Measurements from ENCODE around the gene SACM1L. TPM values are rescaled to one million over a fixed set of nuclear protein-coding genes. Genes with fewer than 3 reads are reported as not detected.

SACM1L gene
- polyA plus RNA-seq, 3 donors: 11.6 to 27.0 (median 20.9) TPM

DNA sequence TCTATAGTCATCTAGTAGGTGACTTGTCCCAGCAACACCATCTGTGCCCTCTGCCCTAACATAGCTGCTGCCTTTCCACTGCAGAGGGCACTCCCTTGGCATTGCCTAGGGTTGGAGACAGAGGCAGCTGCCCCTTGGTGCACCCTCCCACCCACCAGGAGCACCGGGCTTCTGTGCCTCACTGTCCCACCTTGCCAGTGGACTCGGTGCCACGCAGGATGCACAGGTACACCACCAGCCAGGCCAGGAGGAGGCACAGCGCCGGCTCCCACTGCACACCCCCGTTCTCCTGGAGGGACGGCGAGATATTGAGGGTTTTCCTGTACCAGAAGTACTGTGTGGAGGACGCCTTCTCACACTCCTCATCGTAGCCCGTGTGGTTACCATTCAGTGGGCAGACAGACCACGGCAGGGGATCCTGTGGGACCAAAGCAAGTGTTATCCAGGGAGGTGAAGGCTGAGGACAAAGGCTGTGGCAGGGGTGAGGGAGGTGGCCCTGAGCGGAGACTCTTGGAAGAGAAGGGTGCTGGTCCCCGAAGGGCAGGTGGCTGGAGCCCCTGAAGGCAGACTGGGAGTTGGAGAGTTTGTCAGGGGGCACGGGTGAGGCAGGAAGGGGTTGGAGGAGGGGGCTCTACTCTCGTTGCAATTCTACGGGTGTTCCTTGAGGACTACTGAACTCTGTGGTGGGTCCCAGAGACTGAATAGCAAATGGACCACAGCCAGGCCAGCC is 86.5 kb downstream of the SACM1L start:
- no peak overlapping the region for H3K27ac ChIP-seq (ENCODE audit: low read depth, low read length)
- WGBS, 3 donors: 87 to 88% (median 88%) methylated on average over 17 of the region's 17 CpGs

DNA sequence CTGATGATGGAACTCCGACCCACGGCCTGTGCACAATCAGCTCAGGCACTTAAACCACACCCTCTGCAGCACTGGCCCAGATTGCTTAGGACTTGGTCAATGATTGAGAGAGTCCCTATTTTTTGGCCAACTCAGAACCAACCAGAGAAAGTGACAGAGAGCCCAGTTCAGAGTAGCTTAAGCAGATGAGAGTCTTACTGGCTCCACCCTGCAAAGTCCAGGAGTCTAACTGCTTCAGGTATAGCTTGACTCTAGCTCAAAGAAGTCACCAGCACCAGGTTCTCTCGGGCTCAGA is 87.1 kb downstream of the SACM1L start:
- 61 to 69% (median 68%) methylated on average over 3 of the region's 3 CpGs for WGBS, 3 donors

DNA sequence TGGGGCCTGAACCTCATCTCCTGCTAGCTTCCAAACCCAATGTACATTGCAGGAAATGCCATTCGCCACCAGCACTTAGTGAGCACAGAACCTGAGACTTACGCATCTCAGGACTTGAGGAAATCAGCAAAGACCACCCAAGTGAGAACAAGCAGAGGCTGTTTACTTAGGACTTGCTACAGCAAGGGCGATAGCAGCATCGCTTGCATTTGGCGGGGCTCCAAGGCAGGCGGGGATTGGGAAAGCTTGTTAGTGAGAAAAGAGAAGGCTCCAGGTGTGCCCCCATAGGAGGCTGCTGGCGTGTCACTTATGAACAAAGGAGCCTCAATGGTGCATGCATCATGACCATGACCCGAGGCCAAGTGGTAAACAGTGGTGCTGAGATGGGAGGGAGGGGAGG is 87.4 kb downstream of the SACM1L start:
- H3K27ac ChIP-seq (ENCODE audit: low read depth, low read length): no peak overlapping the region
- 42 to 80% (median 78%) methylated on average over 8 of the region's 8 CpGs for WGBS, 3 donors

More for the DNA sequence above, 87.1 kb downstream of the SACM1L start:
- H3K27ac ChIP-seq (ENCODE audit: low read depth, low read length): no peak overlapping the region

DNA sequence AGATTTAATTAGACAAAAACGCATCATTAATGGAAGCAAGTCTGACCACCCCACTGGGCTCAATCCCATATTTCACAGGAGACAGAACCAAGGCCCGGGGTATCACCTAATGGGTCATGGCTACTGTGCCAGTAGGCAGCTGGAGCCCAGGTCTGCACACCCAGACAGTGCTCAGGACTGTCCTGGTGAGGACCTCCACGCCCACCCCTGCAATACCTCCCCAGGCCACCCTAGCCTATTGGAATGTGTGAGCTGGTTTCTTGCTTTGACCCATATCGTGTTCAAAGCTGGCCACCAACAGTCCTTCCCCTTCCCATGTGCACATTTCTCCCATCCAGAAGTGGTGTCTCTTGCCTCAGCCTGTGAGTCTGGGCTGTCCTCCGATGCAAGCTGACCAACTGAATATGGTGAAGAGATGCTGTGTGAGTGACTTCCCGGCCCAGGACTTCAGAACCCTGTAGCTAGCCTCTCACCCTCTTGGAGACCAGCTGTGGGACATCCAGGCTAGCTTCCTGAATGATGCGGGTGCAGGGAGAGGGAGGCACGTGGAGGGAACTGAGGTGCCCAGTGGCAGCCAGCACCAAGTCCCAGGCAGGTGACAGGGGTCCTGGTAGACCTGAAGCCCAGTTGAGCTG is 88.0 kb downstream of the SACM1L start:
- 75 to 91% (median 91%) methylated on average over 8 of the region's 8 CpGs for WGBS, 3 donors
- no peak overlapping the region for H3K27ac ChIP-seq (ENCODE audit: low read depth, low read length)

DNA sequence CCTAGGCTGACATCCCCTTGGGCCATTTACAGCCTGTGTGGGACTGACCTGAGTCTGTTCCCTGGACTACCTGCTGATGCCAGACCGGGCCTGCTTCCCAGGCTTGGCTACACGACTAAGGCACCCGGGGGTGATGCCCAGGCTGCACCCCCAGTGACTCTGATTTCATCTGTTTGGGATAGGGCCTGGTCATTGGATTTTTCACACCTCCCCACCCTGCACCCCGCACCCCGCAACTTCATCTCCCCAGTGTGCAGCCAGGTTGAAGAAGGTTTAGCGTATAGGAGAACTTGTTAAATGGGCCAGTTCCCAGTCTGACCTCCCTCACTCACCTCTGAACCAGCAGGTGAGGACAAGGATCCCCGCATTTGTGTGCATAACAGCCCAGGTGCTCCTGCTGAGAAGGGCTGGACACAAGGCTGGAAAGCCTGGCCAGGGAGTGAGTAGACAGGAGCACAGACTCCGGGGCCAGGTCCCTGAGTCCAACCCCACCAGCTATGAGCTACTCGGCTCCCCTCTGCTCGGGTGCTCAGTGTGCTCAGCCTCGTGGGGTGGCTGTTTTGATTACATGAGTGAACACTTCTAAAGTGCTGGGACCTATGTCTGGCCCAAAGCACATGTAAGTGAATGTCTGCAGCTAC is 88.7 kb downstream of the SACM1L start:
- WGBS, 3 donors: 85 to 88% (median 85%) methylated on average over 11 of the region's 11 CpGs
- no peak overlapping the region for H3K27ac ChIP-seq (ENCODE audit: low read depth, low read length)

DNA sequence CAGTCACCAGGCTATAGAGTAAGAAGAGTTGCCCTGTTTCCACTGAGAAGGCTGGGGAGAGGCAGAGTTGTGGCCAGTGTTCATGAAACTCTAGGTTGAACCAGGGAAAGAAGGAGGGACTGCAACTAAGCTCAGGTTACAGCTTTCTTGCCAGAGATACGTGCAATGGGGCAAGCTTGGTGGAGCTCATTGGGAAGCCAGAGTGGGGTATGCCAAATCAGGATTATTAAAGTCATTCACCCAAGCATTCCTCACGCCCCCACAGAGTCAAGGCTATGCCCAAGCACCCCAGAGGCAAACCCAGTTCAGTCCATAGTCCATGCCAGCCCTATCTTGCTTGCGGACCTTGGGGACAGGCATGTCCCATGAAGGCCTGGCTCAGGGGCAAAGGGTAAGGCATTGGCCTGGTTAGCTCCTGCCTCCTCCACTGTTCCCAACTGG is 89.6 kb downstream of the SACM1L start:
- no peak overlapping the region for H3K27ac ChIP-seq (ENCODE audit: low read depth, low read length)
- 47 to 75% (median 62%) methylated on average over 3 of the region's 3 CpGs for WGBS, 3 donors

DNA sequence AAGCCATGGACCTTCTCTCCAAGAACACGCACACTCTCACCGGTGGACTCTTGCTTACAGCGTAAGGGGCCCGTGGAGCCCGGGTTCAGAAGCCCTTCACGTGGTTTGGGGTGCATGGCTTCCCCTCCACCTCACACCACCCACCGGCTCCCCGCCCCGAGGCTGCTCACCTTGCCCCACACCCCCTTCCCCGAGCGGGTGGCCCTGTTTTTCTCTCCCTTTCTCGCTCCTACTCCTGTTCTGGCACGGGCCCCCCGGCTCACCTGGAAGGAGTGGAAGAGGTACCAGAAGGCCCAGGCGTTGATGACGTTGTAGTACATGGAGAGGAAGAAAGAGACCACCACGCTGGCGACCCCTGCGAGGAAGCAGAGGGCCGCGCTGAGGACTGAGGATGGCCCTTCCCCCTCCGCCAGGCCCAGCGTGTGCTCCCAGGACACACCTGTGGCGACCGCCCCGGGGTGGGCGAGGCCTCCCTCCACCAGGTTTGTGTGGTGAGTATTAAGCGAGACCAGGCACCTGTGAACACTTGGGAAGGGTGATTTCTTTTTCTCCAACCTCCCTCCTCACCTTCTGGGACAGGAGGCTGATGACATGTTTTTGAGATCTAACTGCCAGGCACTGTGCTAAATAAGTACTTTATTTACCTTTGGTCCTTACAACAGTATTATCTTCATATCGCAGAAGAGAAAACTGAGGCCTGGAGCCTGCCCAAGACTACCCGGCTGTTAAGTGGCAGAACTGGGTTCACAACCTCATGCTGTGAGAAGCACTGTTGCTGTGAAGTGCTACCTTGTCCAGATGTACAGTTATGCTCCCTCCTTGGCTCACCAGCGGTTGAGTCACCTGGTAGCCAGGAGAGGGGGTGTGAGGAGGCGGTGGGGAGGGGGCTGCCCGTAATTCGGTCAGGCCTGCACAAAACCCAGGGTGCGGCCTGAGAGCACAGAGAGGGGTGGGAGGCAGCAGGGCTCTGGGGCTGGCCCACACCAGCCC is 90.8 kb downstream of the SACM1L start:
- no peak overlapping the region for H3K27ac ChIP-seq (ENCODE audit: low read depth, low read length)
- WGBS, 3 donors: 85 to 91% (median 89%) methylated on average over 33 to 35 of the region's 35 CpGs

DNA sequence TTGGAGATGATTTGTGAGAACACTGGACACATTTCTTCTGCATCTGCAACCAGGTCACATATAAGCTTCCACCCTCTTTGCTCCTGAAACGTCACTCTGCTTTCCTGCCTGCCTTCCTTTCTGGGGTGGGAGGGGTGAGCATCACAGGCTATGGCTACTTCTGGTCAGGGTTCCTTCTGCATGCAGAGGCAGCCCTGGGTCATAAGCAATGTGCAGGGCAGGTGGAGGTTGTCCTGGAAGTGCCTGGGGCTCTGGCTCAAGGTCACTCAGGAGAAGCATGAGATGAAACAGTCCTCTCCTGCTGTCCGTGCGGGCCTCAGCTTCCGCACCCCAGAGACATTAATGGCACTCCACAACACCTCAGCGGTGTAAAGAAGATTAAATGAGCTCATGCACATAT is 92.1 kb downstream of the SACM1L start:
- H3K27ac ChIP-seq (ENCODE audit: low read depth, low read length): no peak overlapping the region
- 74 to 82% (median 75%) methylated on average over 5 of the region's 5 CpGs for WGBS, 3 donors

DNA sequence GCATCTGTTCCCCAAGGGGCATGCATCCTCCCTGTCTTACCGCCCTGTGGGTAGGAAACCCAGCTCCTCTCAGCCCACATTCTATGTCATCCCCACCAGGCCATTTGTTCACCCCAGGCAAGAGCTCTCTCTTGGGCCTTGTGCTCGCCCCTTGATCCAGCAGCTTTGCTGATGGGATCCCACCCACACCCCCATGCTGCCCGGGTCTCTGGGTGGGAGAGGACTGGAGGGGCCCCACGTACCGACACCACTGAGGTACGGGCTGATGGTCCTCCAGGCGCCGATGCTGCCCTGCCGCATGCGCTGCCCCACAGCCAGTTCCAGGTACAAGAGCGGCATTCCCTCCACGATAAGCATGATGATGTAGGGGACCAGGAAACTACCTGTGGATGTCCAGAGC is 92.6 kb downstream of the SACM1L start:
- WGBS, 3 donors: 88 to 95% (median 94%) methylated on average over 12 of the region's 12 CpGs
- no peak overlapping the region for H3K27ac ChIP-seq (ENCODE audit: low read depth, low read length)

DNA sequence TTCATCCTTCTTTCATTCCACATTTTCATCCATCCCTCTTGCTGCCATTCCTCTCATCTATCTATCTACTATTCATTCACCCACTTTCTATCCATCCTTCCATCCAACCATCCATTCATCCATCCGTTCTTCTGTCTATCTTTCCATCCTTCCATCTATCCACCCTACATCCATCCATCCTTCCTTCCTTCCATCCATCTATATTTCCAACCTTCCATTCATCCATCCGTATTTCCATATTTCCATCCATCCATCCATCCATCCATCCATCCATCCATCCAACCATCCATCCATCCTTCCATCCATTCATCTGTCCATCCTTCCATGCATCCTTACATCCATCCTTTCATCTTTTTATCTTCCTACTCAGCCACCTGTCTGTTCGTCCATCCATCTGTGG is 93.2 kb downstream of the SACM1L start:
- no peak overlapping the region for H3K27ac ChIP-seq (ENCODE audit: low read depth, low read length)
- 79 to 87% (median 85%) methylated on average over 3 of the region's 3 CpGs for WGBS, 3 donors

DNA sequence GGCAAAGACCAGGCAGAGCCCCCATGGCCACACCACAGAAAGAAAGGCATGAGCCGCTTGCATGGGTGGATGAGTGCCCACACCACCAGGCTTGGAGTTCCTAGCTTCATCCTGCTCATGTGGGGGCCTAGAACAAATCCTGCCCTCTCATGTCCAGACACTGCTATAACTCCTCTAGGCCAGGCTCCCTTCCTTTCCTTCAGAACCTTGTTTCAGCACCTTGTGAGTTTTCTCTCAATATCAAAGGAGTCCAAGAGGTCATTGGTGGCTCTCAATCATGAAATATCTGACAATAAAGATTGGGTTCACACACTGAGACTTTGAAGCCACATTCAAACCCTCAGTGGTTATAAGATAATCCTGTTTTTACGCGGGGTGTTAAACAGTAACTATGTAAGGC is 94.5 kb downstream of the SACM1L start:
- WGBS, 3 donors: 74 to 96% (median 94%) methylated on average over 3 of the region's 3 CpGs
- H3K27ac ChIP-seq (ENCODE audit: low read depth, low read length): no peak overlapping the region

DNA sequence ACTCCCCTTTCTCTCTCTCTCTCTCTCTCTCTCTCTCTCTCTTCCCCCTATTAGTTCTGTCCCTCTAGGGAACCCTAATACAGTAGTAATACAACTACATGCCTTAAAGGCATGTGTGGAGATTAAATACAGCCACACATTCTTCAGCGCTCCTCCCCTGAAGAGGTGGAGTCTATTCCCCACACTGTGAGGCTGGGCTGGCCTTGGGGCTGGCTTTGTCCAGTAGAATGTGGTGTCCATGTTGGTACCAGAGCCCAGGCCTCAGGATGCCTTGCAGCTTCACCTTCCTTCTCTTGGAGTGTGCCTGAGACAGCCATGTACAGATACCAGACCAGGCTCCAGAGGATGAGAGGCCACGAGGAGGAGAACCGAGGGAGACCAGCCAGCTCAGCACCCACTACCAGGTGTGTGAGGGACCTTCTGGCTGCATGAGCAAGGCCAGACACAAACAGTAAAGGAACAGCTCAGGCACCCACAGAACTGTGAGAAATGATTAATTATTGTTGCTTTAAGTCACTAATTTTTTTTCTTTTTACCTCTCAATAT is 96.5 kb downstream of the SACM1L start:
- 72 to 82% (median 77%) methylated on average over 3 of the region's 3 CpGs for whole genome bisulfite sequencing, 3 donors
- H3K27ac ChIP-seq (ENCODE audit: low read depth, low read length): no peak overlapping the region

DNA sequence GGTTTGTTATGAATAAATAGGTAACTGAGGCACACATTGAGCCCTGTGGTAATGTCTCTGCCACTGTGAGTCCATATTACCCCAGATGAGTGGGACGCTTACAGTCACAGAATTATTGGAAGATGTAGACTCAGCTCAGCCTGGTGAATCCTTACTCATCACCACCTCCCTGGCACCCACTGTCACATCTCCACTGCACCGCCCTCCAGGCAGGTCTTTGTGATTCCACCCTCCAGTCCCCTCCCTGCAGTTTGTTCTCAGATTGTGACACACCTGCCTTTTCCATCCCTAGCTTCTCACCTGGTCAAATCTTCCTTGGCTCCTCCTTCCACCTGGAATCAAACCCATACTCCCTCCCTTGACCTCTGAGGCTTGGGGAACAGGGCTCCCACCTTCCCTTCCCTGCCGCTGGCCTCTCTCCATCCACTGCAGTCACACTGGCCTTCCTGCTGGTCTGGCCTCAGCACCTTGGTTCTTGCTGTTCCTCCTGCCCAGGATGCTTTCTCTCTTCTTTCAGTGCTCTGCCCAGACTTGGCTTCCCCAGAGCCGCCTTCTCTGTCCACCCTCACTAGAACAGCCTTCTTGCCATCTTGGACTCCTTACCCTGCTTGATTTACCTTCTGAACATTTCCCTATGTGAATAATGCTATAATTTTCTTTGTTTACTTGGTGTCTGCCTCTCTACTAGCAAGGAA is 97.8 kb downstream of the SACM1L start:
- H3K27ac ChIP-seq (ENCODE audit: low read depth, low read length): no peak overlapping the region
- WGBS, 3 donors: 66 to 89% (median 87%) methylated on average over 4 of the region's 4 CpGs

DNA sequence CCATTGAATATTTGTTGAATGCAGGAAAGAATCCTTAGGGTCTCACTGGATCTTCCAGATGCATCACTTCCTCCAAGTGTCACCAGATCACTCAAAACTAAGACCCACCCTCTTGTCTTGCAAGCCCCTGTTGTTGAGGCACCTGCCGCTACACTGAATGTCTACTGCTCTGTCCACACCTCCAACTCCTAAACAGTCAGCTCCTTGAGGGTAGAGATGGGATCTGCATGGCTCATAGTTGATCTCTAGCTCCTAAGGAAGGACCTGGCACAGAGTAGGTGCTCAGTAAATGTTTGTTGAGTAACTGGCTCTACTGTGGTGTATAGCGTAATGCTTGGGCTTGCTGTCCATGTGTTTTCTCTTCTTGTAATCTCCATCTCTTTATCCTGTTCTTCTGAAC is 98.4 kb downstream of the SACM1L start:
- H3K27ac ChIP-seq (ENCODE audit: low read depth, low read length): no peak overlapping the region
- 92 to 97% (median 95%) methylated on average over 2 of the region's 2 CpGs for WGBS, 3 donors

DNA sequence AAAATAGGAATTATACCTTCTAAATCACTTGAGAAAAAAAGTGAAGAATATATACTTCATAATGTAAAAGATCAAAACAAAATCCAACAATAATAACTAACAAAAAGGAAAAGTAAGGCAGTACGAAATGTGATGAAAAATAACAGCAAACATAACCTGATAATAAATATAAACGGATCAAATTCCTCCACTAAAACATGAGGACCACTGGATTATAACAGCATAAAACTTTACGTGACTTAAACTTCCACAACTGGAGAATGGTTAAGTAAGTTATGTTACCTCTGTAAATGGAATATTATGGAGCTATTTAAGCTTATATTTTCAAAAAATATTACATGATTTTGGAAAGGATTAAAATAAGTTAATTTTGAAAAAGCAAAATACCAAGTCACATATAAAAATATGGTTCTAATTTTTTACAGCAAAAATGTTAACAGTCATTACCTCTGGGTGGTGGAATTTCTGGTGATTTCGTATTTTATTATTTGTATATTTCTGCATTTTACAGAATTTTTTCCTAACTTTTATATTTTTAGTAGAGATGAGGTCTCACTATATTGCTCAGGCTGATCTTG is 100.1 kb downstream of the SACM1L start:
- no peak overlapping the region for H3K27ac ChIP-seq (ENCODE audit: low read depth, low read length)
- WGBS, 3 donors: 76 to 89% (median 86%) methylated on average over 4 of the region's 4 CpGs

DNA sequence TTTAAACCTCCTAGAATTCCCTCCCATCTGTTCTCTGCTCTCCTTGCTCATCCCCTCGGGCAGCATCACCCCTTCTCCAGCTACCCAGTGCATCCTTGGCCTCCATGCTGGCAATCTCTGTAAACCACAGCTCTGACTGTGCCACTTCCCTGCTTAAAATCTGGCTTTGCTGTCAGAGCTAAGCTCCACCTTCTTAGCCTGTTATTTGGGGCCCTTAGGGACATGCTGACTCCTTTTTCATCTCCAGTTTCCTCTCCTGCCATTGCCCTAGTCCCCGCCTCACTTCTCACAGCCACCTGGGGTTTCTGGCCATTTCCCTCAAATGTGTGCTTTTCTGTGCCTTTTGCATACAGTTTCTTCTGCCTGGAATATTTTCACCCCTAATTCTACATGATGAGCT is 101.4 kb downstream of the SACM1L start:
- WGBS, 3 donors: 76 to 83% (median 77%) methylated on average over 2 of the region's 2 CpGs
- H3K27ac ChIP-seq (ENCODE audit: low read depth, low read length): no peak overlapping the region

DNA sequence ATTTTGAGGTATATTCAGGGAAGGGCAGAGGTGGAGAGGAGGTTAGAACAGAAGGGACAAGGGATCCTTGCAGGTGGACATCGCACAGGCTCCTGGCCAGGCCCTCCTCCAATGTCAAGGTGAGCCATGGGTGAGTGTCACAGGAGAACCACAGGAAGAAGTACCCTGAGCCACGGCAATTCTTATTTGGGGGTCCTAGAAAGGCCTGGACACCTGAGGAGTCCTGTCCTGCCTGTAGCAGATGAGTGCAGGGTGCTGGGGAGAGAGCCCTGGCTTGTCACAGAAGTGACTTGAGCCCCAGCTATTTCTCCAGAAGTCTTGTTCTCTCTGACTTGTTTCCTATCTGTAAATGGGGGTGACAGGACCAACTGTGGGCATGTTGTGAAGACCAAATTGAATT is 102.8 kb downstream of the SACM1L start:
- H3K27ac ChIP-seq (ENCODE audit: low read depth, low read length): no peak overlapping the region
- WGBS, 3 donors: 88 to 98% (median 94%) methylated on average over 2 of the region's 2 CpGs
